Stimulated activated CD4-positive, alpha-beta T cell treated with anti-CD3 and anti-CD28 coated beads, Interleukin-1b, Interleukin-23, amount 100 ng/mL, for 48 hours (primary cell): ENCODE results near the gene NMT2.

Source experiments
- DNase-seq: peaks from one replicate; pipeline ENCODE4 v3.0.0-alpha.2; 2020

Gene NMT2

DNA sequence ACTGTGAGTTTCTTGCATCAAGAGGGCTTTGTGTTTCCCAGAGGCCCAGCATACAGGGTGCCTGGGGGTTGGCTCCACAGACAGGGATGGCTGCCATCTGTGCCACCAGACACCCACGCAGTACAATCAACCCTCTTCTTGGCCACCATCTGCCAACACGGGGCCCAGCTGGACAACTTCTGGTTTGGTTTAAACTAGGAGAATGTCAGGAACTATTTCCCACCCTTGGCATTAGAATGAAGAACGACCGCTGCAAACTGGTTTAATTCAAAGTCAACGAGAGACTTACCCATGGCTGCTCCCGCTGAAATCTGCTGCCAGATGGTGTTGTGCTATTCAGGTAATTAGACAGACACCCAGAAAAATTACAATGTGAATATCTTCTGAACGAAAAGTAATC is 27.8 kb downstream of the NMT2 start:
- no peak for DNase-seq

DNA sequence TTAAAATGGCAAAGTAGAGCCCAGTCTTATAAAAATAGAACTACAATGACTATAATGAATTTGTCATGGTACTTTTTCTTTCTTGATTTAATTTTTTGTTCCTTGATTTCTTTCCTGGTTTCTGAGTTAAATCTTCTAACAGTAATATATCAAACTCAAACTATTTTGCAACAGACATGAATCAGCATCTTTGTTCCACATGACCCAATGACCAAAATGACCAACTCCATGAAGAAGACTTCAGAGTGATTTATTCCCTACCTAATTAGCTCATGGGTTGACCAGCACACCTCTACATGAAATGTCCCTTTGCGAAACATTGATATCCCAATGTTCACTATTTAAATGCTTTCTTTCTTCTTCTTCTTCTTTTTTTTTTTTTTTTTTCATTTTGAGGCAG is 30.9 kb downstream of the NMT2 start:
- no peak for DNase-seq

DNA sequence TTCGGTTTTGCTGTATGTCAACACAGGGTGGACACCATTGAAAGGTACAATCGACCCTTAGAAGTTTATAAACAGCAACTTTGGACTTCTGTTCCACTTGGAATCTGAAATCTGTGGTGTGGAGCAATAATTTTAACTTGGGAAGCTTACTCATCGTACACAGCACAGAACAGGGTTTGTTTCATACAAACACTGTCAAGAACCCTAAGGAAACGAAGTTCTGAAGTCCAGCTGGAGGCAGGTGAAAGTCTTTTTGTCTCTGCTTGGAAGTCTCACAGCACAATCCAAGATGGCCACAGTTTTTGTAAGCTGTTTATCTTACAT is 31.5 kb downstream of the NMT2 start:
- no peak for DNase-seq

DNA sequence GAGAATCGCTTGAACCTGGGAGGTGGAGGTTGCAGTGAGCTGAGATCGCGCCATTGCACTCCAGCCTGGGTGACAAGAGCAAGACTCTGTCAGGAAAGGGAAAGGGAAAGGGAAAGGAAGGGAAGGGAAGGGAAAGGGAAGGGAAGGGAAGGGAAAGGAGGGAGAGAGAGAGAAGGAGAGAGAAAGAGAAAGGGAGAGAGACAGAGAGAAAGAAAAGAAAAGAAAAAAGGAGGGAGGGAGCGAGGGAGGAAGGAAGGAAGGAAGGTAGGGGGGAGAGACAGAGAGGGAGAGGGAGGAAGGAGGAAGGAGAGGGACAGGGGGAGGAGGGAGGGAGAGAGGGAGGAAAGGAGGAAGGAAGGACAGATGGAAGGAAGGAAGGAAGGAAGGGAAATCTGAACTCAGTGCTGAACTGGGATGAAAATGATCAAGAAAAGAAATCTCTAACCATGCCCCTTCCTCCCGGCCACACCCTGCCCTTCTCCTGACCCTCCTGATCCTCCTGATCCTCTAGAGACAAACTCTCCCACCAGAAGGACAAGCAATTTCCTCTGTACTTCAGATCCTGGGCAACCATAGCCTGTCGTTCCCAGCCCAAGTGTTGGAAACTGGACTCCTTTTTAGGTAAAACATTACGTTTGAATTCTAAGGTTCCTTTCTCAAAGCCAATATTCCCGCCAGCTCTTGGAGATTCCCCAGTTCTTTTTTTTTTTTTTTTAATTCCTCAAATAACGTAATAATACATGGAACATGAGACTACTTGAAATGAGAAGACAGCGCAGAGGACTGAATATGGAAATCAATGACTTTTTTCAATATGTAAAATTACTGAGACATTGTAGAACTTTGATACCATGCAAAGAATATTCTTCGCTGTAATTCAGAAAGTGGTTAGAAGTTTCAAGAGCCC is 32.1 kb downstream of the NMT2 start:
- no peak for DNase-seq

DNA sequence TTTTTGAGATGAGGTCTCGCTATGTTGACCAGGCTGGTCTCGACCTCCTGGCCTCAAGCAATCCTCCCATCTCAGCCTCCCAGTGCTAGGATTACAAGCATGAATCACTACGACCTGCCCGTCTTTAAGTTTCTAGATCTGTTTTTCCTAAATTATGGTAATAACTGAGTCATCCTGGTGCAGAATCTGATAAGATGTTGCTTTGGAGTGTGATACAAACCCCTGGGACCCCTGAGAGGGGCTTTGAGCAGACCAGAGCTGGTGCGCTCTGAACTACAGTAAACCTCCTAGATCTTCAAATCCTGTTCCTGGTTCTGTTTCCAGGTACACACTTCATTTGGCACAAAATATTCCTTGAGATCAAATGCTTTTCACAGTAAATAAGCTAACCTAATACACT is 37.2 kb downstream of the NMT2 start:
- DNase-seq: no peak

DNA sequence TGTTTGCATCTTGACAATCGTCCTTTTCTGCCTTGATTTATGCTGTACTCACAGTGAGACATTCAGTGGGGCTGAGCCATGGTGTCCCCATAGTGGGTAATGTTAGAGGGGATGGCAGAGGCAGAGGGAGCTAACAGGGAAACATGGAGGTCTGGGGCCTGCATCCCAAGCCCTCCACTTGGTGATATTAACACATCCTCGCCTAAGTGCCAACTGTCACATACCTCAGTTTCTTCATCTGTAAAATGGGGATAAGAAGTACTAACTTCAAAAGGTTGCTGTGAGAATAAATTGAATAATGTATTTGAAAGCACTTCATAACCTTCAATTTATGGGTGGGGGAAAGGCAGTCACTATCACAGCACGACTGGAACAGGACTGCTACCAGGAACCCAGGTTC is 43.6 kb downstream of the NMT2 start:
- no peak for DNase-seq

DNA sequence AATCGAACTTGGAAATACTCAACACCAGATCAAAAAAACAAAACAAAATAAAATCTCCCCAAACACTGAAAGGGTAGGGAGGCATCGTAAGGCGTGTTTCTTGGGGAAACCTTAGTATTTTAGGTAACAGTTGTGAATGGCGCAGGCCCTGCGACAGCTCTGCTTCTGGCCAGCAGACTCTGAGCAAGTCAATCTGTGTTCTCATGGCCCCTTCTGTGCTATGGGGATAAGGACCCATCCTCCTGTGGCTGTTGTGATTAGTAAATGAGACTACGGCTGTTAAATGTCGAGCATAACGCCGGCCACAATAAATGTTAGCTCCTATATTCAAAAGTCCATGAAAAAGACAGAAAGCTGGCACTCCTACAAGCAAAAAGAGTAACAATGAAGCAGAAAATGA is 44.3 kb downstream of the NMT2 start:
- no peak for DNase-seq

DNA sequence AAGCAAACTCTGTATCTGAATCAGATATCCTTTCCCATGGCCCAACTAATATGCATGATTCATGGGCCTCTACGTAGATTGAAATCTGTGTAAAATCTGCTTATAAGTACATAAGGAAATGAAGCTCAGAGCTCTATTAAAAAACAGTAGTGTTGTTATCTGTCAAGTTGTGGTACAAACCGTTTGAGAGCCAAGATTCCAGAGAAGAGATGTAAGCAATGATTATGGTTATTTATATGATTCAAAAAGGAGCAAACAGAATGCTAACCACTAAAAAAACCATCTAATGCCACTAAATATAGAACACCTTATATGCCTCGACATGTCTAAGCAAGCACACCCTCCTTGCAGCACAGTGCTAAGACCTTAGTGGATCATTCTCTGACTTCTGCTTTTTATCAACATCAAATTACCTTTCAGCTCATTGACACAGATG is 44.7 kb downstream of the NMT2 start:
- DNase-seq: no peak

DNA sequence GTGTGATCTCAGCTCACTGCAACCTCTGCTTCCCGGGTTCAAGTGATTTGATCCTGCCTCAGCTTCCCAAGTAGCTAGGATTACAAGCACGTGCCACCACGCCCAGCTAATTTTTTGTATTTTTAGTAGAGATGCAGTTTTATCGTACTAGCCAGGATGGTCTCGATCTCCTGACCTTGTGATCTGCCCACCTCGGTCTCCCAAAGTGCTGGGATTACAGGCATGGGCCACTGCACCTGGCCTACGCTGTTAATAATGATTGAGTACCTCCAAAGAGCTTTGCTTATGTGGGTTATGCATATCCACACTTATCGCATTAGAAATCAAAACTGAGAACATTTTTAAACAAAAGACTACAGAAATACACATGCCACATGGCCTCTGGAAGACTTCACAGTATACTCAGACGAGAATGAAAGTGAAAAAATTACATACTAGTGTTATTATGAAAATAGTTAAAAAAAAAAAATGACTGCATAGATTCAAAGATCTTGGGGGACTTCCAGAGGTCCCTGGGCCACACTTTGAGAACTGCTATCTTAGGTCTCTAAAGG is 45.9 kb downstream of the NMT2 start:
- peak; percentile 19 for DNase-seq

DNA sequence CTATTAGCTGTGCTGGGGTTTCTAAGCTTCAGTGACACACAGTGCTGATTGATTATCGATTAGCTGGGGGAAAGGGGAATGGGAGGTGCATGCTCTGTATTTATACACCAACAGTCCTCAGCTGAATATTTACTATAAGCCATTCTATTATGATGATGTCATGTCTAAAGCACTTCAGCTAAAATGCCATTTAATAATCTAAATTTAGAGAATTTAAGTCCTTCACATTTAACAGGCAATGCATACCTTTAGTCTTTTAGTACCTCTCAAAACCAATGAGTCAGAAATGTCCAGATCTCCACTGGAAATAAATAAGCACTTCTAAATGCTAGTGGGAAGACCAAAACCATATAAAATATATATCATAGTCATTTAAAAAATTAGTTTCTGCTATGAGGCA is 46.8 kb downstream of the NMT2 start:
- no peak for DNase-seq

DNA sequence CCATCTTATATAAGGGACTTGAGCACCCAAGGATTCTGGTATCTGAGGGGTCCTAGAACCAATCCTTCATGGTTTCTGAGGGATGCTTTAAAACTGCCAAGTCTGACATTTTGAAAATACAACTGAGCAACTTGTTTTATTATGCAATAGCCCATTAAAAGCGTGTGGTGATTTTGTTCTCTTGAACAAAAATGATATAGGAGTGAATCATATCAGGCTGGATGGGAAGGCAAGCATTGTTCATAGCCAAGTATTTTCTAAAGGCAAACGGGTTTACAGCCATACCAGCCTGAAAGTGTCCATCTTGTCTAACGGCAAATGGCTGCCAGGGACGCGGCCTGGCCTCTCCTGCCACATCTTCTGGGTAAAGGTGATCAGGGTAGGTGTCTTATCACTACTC is 48.0 kb downstream of the NMT2 start:
- DNase-seq: no peak

DNA sequence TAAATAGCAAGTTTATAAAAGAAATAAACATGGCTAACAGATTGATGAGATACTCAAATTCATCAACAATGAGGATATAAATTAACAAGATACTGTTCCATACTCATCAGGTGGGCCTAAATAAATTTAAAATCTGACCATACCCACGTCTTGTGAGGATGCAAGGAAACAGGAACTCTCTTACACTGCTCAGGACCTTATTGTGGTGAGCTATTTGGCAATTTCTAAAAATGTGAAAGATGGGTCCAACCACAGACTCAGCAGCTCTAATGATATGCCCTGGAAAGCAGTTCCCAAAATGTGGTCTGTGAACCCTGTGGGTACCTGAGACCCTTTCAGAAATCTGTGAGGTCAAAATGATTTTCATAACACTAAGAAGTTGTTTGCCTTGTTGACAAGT is 49.9 kb downstream of the NMT2 start:
- no peak for DNase-seq

DNA sequence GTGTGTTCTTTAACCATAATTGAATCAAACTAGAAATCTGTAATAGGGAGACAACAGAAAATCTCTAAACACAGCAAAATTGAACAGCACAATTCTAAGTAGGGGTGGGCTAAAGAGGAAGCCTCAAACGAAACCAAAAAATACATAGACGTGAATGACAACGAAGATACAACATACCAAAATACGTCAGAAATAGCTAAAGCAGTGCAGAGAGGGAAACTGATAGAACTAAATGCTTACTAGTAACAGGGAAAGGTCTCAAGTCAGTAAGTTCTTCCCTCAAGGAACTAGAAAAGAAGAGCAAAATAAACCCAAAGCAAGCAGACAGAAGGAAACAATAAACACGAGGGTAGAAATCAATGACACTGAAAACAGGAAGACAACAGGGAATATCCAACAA is 52.3 kb downstream of the NMT2 start:
- no peak for DNase-seq

DNA sequence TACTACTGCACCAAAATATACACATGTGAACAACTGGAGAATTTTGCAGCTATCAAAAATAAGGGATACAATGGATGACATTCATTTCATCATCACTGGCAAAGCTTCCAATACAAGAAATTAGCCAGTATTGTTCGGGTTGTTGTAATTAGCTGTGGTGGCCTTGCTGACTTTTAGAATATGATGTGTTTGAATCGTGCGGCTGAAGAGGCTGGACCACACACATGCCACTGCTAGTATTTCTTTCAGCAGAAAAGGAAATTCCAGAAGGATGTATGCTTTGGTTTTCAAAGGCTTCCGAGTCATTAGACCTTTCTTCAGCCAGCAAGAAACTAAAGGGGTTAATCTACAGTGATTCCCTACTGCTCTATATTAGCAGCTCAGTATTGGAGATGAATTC is 54.7 kb downstream of the NMT2 start:
- DNase-seq: no peak

DNA sequence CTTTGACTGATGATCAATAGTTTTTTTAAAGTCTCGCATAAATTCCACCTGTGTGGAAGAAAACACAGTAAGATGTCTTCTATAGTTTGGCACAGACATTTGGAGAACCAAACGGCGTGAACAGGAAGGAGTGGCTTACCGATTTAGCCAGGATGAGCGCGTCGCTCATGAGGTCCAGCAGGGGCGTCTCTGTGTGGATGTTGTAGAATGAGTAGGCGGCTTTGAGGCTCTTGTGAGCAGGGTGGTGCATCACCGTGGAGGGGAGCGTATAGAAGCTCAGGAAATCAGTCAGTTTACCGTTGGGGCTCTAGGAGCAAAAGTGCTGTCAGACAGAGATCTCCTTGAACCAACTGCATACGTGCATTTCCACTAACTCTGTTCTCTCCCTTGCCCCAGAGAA is 55.8 kb downstream of the NMT2 start:
- DNase-seq: peak; percentile 27

DNA sequence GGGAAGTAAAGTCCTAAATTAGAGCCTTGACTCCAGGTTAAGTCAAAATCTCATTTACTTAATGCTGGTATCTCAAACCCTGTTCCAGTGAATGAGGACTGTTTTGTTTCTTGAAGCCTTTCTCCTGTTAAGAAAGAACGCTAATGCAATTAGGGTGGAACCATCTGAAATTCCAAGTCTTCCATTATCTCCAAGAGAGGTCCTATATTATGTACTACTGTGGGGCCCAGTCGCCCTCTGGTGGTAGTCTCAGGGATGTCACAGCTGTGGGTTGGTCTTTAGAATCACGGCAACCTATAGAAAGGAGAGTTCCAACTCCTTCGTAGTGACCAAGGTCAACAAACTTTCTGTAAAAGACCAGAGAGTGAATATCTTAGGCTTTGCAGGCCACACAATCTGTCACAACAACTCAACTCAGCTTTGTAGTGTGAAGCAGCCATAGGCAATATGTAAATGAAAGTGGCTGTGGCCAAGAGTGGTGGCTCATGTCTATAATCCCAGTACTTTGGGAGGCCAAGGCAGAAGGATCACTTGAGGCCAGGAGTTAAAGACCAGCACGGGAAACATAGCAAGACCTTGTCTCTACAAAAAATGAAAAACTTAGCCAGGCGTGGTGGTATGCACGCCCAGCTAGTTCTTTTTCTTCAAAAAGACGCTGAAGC is 62.0 kb downstream of the NMT2 start:
- DNase-seq: peak; percentile 62

DNA sequence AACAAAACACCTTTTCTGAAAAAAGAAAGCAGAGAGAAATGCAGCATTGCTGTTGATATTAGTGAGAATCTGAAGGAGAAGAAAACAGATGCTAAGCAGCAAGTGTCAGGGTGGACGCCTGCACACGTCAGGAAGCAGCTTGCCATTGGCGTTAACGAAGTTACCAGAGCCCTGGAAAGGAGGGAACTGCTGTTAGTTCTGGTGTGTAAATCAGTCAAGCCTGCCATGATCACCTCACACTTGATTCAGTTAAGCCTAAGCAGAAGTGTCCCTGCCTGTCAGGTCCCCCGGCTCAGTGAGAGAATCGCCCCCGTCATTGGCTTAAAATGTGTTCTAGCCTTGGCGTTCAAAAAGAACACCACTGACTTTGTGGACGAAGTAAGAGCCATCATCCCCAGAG is 65.0 kb downstream of the NMT2 start:
- DNase-seq: no peak

DNA sequence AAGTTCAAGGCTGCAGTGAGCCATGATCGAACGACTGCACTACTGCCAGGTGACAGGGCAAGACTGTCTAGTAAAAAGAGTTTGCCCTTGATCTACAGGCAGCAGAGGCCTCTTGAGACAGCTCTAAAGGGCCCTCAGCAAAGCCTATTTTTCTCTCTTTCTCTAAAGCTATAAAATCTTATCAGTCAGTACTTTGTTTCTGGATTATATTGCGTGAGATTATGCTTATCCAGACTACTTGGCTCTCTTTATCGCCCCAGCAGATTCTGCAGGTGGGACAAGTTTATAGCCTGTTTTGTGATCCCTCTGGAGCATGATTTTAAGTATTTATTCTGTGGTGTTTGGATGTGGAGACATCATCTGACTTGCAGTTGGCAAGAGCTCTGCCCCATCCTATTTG is 68.6 kb downstream of the NMT2 start:
- no peak for DNase-seq

DNA sequence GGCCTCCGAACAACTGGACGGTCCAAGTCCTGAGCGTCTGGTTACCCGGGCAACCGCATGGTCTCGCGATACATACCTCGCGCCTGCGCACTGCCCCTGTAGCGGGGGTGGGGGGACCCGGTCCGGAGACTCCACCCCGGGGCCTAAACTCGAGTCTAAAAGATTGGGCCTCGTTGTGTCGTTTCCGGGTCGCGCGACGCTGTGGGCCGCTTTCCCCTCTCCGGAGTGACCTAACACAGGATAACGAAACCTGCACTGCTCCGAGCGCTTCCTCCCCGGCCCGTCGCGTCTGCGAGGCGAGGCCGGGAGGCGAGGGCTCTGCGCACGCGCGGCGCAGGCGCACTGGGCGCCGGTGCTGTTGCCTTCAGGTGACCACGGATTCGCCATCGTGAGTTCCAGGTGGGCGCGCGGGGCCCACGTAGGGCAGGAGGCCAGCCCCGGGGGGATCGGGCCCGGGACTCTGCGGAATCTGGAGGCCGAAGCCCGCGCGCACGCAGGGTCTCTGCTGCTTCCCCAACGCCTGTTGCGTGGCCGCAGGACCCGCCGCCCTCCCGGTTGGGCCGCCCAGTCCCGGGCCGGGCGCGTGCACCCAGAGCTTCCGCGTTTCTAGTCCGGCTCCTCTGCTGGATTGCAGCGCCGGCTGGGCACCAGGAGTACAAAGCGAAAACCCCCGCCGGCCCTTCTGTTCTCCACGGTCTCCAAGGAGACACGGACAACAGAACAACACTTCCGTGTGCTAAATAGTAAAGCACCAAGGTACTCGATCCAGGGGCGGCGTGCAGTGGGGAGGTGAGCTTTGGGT is 71.3 kb downstream of the NMT2 start, which contains the start of gene RPP38:
Gene RPP38, plus strand, starts transcription at position 345 of the 802 bp plus-strand sequence. CDS start 5,960 bp downstream, outside the sequence.
- peak; percentile 96 for DNase-seq

DNA sequence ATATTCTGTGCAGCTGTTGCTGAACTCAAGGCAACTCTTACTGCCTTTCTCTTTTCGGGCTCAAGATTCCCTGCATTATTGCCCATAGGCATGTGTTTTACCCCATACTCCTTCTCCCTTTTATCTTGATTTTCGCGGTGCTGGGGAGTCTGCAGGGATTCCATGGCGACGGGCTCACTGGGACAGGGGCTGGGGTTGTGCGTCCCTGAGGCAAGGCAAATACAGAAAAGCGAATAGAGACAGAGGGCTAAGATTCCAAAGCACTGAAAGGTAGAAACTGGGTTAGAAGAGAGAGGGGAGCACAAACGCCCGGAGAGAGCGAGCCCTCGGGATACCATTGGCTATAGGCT is 71.9 kb downstream of the NMT2 start:
- no peak for DNase-seq

DNA sequence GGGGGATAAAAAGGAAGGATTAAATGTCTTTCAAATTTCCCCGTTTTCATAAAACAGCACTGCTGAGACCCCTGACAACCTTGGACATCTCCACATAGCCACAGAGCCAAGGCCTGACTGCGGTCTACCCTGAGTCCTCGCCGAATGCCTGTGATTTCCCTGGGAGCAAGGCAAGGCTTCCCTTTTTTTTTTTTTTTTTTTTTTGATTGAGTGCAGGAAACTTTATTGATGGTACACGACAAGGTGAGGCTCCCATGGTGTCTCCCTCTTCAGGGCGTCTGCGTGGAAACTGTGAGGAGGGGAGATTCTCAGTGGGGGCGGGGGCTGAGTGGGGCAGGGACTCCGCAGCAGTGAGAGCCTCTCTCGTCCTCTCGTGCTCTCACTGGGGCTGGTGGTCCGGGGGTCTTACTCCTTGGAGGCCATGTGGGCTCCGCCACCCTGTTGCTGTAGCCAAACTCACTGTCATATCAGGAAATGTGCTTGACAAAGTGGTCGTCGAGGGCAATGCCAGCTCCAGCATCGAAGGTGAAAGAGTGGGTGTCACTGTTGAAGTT is 75.6 kb downstream of the NMT2 start:
- no peak for DNase-seq

DNA sequence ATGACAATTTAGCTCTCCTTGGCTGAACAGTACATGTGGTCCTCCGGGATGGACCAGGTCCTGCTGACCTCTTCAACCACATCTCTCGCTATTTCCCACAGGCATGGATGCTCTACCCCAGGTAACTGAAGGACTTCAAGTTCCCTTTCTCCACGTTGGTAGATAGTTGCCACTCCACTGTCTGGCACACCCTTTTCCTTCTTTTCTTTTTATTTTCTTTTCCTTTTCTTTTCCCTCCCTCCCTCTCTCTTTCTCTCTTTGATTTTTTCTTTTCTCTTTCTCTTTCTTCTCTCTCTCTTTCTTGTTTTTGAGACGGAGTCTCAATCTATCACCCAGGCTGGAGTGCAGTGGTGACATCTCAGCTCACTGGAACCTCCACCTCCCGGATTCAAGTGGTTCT is 77.1 kb downstream of the NMT2 start:
- no peak for DNase-seq
